ENCODE results near the gene TCEAL5. TPM values are rescaled to one million over a fixed set of nuclear protein-coding genes. Genes with fewer than 3 reads are reported as not detected.
"Not testable (repeated sequence)": the region's sequence is repeated elsewhere in the genome, so short reads cannot be mapped to it uniquely, and the experiment has no call there.

TCEAL5 gene
- total RNA-seq, 1 experiment from 2014 or later: not detected

- DNase-seq (ENCODE audit: low read depth): no peak
- in situ Hi-C loops (cut with HindIII; ENCODE audit: low pct_unique_long_range_greater_than_20kb, low sequenced_read_pairs): no loop called here
Observed at GRCh38 chrX:103240155-103240554, 36.4 kb downstream of the TCEAL5 start.

GRCh38 chrX:103236296-103236695 lies 40.3 kb downstream of the TCEAL5 start:
- in situ Hi-C loops (cut with HindIII; ENCODE audit: low pct_unique_long_range_greater_than_20kb, low sequenced_read_pairs): no loop called here
- DNase-seq (ENCODE audit: low read depth): no peak

- DNase-seq (ENCODE audit: low read depth); in situ Hi-C loops (cut with HindIII; ENCODE audit: low pct_unique_long_range_greater_than_20kb, low sequenced_read_pairs): not testable (repeated sequence)
Observed at GRCh38 chrX:103235608-103236007, 40.9 kb downstream of the TCEAL5 start.

- in situ Hi-C loops (cut with HindIII; ENCODE audit: low pct_unique_long_range_greater_than_20kb, low sequenced_read_pairs): no loop called here
- DNase-seq (ENCODE audit: low read depth): no peak
Observed at GRCh38 chrX:103234869-103235268, 41.7 kb downstream of the TCEAL5 start.

- in situ Hi-C loops (cut with HindIII; ENCODE audit: low pct_unique_long_range_greater_than_20kb, low sequenced_read_pairs): no loop called here
- DNase-seq (ENCODE audit: low read depth): no peak
Observed at GRCh38 chrX:103233263-103233662, 43.3 kb downstream of the TCEAL5 start.

GRCh38 chrX:103225918-103226317 lies 50.6 kb downstream of the TCEAL5 start:
- DNase-seq (ENCODE audit: low read depth); in situ Hi-C loops (cut with HindIII; ENCODE audit: low pct_unique_long_range_greater_than_20kb, low sequenced_read_pairs): not testable (repeated sequence)

Other genes starting within 250 kb of the TCEAL5 start
- gene BEX1, start 212.6 kb downstream of the TCEAL5 start, total RNA-seq (2014; rRNA removed; shearing (Covaris generic); ENCODE audit: low replicate concordance): not detected in 2 replicates
- gene NXF3, start 183.6 kb downstream of the TCEAL5 start, total RNA-seq (2014; rRNA removed; shearing (Covaris generic); ENCODE audit: low replicate concordance): not detected in 2 replicates
- gene BEX4, start 61.6 kb downstream of the TCEAL5 start, total RNA-seq (2014; rRNA removed; shearing (Covaris generic); ENCODE audit: low replicate concordance): 13.1 and 24.1 TPM in 2 replicates
- 111 and 123 TPM in 2 replicates for gene TCEAL8, start 21.6 kb downstream of the TCEAL5 start, total RNA-seq (2014; rRNA removed; shearing (Covaris generic); ENCODE audit: low replicate concordance)
- 12.2 and 15.0 TPM in 2 replicates for gene BEX2, start 34.2 kb upstream of the TCEAL5 start, total RNA-seq (2014; rRNA removed; shearing (Covaris generic); ENCODE audit: low replicate concordance)
- not detected in 2 replicates for gene TCEAL7, start 53.5 kb upstream of the TCEAL5 start, total RNA-seq (2014; rRNA removed; shearing (Covaris generic); ENCODE audit: low replicate concordance)
- 52.9 and 53.6 TPM in 2 replicates for gene TCEAL9, start 79.8 kb upstream of the TCEAL5 start, total RNA-seq (2014; rRNA removed; shearing (Covaris generic); ENCODE audit: low replicate concordance)
- gene BEX3, start 99.8 kb upstream of the TCEAL5 start, total RNA-seq (2014; rRNA removed; shearing (Covaris generic); ENCODE audit: low replicate concordance): 289 and 328 TPM in 2 replicates
- gene RAB40A, start 242.7 kb upstream of the TCEAL5 start, total RNA-seq (2014; rRNA removed; shearing (Covaris generic); ENCODE audit: low replicate concordance): not detected in 2 replicates